HCT116 (cell line): ENCODE data around the gene HSPG2. TPM values are rescaled to one million over a fixed set of nuclear protein-coding genes. Genes with fewer than 3 reads are reported as not detected.
A peak's percentile ranks its signal among the peaks of the same experiment; 100 is the strongest.

ENCODE experiments used
- ATAC-seq: fragments of 200-7000 bp; cut with Tn5 transposase; 2 replicates; pipeline ENCODE4 v1.9.1; 2020; ENCODE audit warnings: mild to moderate bottlenecking, moderate library complexity
- BruUV-seq: library from RNA; stranded (reverse); fragments of 400-500 nt; replicated peaks from 2 replicates; lab custom pipeline; 2021; lab: Mats Ljungman, UMichigan
- CTCF ChIA-PET: fragments of 300-600 bp; sonication (Branson Sonifier 250); formaldehyde crosslinking; loops from one replicate; lab custom pipeline; 2021; ENCODE audit warnings: antibody characterized with exemption; lab: Charles Lee
- POLR2A ChIA-PET: fragments of 300-600, 350-600 bp; sonication (Branson Sonifier 250); formaldehyde crosslinking; loops from one replicate; lab custom pipeline; 2021; ENCODE audit warnings: antibody characterized with exemption; lab: Charles Lee
- RAD21 ChIA-PET, 2 experiments: fragments of 300-600 bp; sonication (Branson Sonifier 250); formaldehyde crosslinking; loops; one replicate each; lab custom pipeline; 2023; ENCODE audit warnings: low total read pairs in 2 of 2; ENCODE audit not compliant: uncharacterized antibody in 2 of 2, unreplicated experiment in 2 of 2, low non-redundant PET in 1 of 2; lab: Charles Lee
- DNase-seq: peaks from one replicate; pipeline ENCODE4 v3.0.0-alpha.2; 2010; ENCODE audit warnings: low read depth, low spot score
- H2AFZ ChIP-seq: fragments of 200-600 bp; shearing (Covaris generic), sonication (generic); 2 replicates; pipeline ENCODE4 v1.6.1; 2017; ENCODE audit warnings: low read depth, mixed run types, mixed read lengths, antibody characterized with exemption, low read length; ENCODE audit not compliant: poor library complexity, severe bottlenecking
- H3K27ac ChIP-seq: 2 replicates; pipeline ENCODE4 v1.5.1; 2012; ENCODE audit warnings: low read depth, low read length
- H3K27me3 ChIP-seq: fragments of 200-600 bp; sonication (generic); 2 replicates; pipeline ENCODE4 v1.6.1; 2016; ENCODE audit warnings: mixed run types, low read length, mixed read lengths; ENCODE audit not compliant: insufficient read depth
- H3K36me3 ChIP-seq, 2 experiments: fragments of 200-500 bp in 1 of 2; fragments of 200-600 bp in 1 of 2; sonication (Bioruptor generic) in 1 of 2; sonication (generic) in 1 of 2; 2 replicates each; pipeline versions ENCODE4 v1.5.1 to v1.6.1; 2014 to 2016; ENCODE audit warnings: low read length in 2 of 2, inconsistent platforms in 1 of 2, mixed read lengths in 1 of 2, mixed run types in 1 of 2; ENCODE audit not compliant: insufficient read depth in 2 of 2, control insufficient read depth in 1 of 2
- H3K4me1 ChIP-seq, 2 experiments: fragments of 200-600 bp in 1 of 2; sonication (generic) in 1 of 2; 2 replicates each; pipeline versions ENCODE4 v1.5.1 to v1.6.1; 2012 to 2017; ENCODE audit warnings: low read length in 2 of 2, inconsistent platforms in 1 of 2, mild to moderate bottlenecking in 1 of 2, mixed read lengths in 1 of 2, mixed run types in 1 of 2, moderate library complexity in 1 of 2; ENCODE audit not compliant: insufficient read depth in 2 of 2, control insufficient read depth in 1 of 2
- H3K4me2 ChIP-seq: fragments of 200-600 bp; sonication (generic); 2 replicates; pipeline ENCODE4 v1.6.1; 2017; ENCODE audit warnings: mixed run types, low read length, mixed read lengths
- H3K4me3 ChIP-seq, 2 experiments: fragments of 200-600 bp in 1 of 2; sonication (generic) in 1 of 2; replicated peaks in 1 of 2; 2 replicates each; pipeline ENCODE4 v1.5.1; 2011 to 2016; ENCODE audit warnings: low read length in 2 of 2, control low read depth in 1 of 2, low read depth in 1 of 2, mild to moderate bottlenecking in 1 of 2, mixed read lengths in 1 of 2, mixed run types in 1 of 2
- H3K79me2 ChIP-seq: fragments of 200-600 bp; sonication (generic); 2 replicates; pipeline ENCODE4 v1.6.1; 2017; ENCODE audit warnings: mild to moderate bottlenecking, mixed run types, low read length, moderate library complexity, mixed read lengths; ENCODE audit not compliant: insufficient read depth
- H3K9ac ChIP-seq: fragments of 200-600 bp; sonication (generic); 2 replicates; pipeline ENCODE4 v1.6.1; 2016; ENCODE audit warnings: low read length, mixed read lengths
- H3K9me2 ChIP-seq: fragments of 200-600 bp; sonication (generic), shearing (Covaris generic); 2 replicates; pipeline ENCODE4 v1.6.1; 2017; ENCODE audit warnings: mixed run types, mild to moderate bottlenecking, moderate library complexity; ENCODE audit not compliant: insufficient read depth
- H3K9me3 ChIP-seq, 2 experiments: fragments of 200-500 bp in 1 of 2; fragments of 200-600 bp in 1 of 2; sonication (Bioruptor generic) in 1 of 2; sonication (generic) in 1 of 2; 2 replicates each; pipeline ENCODE4 v1.6.1; 2014 to 2017; ENCODE audit warnings: low read length in 2 of 2, mixed read lengths in 2 of 2, inconsistent platforms in 1 of 2, low read depth in 1 of 2, mild to moderate bottlenecking in 1 of 2, mixed run types in 1 of 2, moderate library complexity in 1 of 2; ENCODE audit not compliant: control insufficient read depth in 1 of 2, insufficient read depth in 1 of 2
- H4K20me1 ChIP-seq: fragments of 200-600 bp; sonication (generic), shearing (Covaris generic); 2 replicates; pipeline ENCODE4 v1.6.1; 2017; ENCODE audit warnings: mixed run types, mild to moderate bottlenecking, moderate library complexity; ENCODE audit not compliant: insufficient read depth
- EGR1 ChIP-seq: IDR thresholded peaks from 2 replicates; pipeline ENCODE4 v1.6.1; 2012; ENCODE audit warnings: low read depth
- ELF1 ChIP-seq: IDR thresholded peaks from 2 replicates; pipeline ENCODE4 v1.6.1; 2012; ENCODE audit warnings: low read depth, borderline replicate concordance
- EZH2phosphoT487 ChIP-seq: fragments of 200-600 bp; IDR thresholded peaks from 2 replicates; pipeline ENCODE4 v1.6.1; 2018; ENCODE audit warnings: antibody characterized with exemption, borderline replicate concordance
- FOSL1 ChIP-seq: IDR thresholded peaks from 2 replicates; pipeline ENCODE4 v1.6.1; 2012; ENCODE audit warnings: low read depth
- MAX ChIP-seq: IDR thresholded peaks from 2 replicates; pipeline ENCODE4 v1.6.1; 2012
- POLR2A ChIP-seq: IDR thresholded peaks from 2 replicates; pipeline ENCODE4 v1.7.0; 2011; ENCODE audit warnings: borderline replicate concordance; ENCODE audit not compliant: insufficient read depth, insufficient read length; ENCODE audit errors: extremely low read depth
- SIN3A ChIP-seq: IDR thresholded peaks from 2 replicates; pipeline ENCODE4 v1.6.1; 2012; ENCODE audit warnings: low read depth
- TCF7L2 ChIP-seq: IDR thresholded peaks from 2 replicates; pipeline ENCODE4 v1.7.0; 2011; ENCODE audit warnings: borderline replicate concordance, inconsistent platforms; ENCODE audit not compliant: insufficient read depth, insufficient read length; ENCODE audit errors: extremely low read depth
- YY1 ChIP-seq: IDR thresholded peaks from 2 replicates; pipeline ENCODE4 v1.6.1; 2011; ENCODE audit warnings: low read length, low read depth, moderate library complexity, mild to moderate bottlenecking; ENCODE audit not compliant: insufficient replicate concordance; ENCODE audit errors: extremely low read depth
- intact Hi-C: fragments of 100-400 bp; cut with micrococcal nuclease; formaldehyde crosslinking; loops from 2 replicates; pipeline ENCODE4 v1.10.0; 2022
- total RNA-seq: library from RNA; stranded (reverse); gene quantifications from one replicate; pipeline ENCODE4 v1.2.1, GENCODE V29; 2021; ENCODE audit not compliant: unreplicated experiment
- TF ChIP-seq, protein P1 (sequence below), 3 experiments: fragments of 200-600 bp in 1 of 3; sonication (generic) in 1 of 3; IDR thresholded peaks in 2 of 3; conservative IDR thresholded peaks in 1 of 3; 2 replicates each; pipeline ENCODE4 v1.5.1; 2012 to 2017; ENCODE audit warnings: low read depth in 2 of 3, low read length in 2 of 3, antibody characterized with exemption in 1 of 3, borderline replicate concordance in 1 of 3, control low read depth in 1 of 3, mild to moderate bottlenecking in 1 of 3, mixed read lengths in 1 of 3, mixed run types in 1 of 3, moderate library complexity in 1 of 3; ENCODE audit not compliant: insufficient read depth in 1 of 3

Gene HSPG2
- total RNA-seq, 1 experiment from 2014 or later = 55.7 TPM

DNA sequence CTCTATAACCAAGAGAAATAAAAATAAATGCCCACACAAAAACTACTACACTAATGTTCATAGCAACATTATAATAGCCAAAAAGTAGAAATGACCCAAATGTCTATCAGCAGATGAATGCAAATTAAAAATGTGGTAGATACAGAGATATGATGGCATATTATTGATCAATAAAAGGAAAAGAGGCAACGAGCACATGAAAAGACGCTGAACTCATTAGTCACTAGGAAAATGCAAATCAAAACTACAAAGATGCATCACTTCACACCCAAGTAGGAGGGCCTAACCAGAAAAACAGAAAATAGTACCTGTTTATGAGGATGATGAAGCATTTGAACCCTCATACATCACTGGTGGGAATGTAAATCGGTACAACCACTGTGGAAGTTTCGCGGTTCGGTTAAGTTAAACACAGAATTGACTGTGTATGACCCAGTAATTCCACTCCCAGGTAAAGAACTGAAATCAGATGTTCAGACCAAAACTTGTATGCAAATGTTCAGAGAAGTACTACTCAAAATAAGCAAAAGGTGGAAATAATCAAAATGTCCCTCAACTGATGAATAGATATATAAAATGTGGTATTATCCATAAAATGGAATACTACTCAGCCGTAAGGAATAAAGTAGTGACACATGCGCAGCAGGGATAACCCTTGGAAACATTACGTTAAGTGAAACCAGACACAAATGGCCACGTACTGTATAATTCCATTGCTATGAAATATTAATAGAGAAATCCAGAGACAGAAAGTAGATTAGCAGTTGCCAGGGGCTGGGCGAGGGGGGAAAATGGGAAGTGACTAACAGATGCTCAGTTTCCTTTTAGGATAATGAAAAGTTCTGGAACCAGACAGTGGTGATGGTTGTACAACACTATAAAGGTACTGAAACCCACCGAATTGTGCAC, 157.2 kb downstream of the HSPG2 start:
- CTCF ChIA-PET = no interaction called here
- Histone ChIP-seq H4K20me1 (no peaks in the 10 kb centered on the region), H3K27ac (no peak overlapping the region), H3K4me1 (peaks cover 10 to 26% of the 10 kb centered on the region in 2 experiments; a peak in 3 of 4 replicates), H3K4me2 (peak overlapping the region; percentile 6; the same call in 1 of the 2 replicates), H3K79me2 (peaks cover 77% of the 10 kb centered on the region), H3K4me3 (no peak overlapping the region), H3K36me3 (no peaks in the 10 kb centered on the region)
- intact Hi-C loops = loop anchor here (5.0 kb wide), 1 partner anchor 157 kb away; the partner anchor contains the start of gene HSPG2
- no peak for ATAC-seq
- POLR2A ChIA-PET = no interaction called here
- TF ChIP-seq MAX = no peak
- TF ChIP-seq ELF1 = no peak
- TF ChIP-seq EGR1 = no peak
- TF ChIP-seq FOSL1 = no peak
- TF ChIP-seq POLR2A = no peak
- TF ChIP-seq, protein P1, sequence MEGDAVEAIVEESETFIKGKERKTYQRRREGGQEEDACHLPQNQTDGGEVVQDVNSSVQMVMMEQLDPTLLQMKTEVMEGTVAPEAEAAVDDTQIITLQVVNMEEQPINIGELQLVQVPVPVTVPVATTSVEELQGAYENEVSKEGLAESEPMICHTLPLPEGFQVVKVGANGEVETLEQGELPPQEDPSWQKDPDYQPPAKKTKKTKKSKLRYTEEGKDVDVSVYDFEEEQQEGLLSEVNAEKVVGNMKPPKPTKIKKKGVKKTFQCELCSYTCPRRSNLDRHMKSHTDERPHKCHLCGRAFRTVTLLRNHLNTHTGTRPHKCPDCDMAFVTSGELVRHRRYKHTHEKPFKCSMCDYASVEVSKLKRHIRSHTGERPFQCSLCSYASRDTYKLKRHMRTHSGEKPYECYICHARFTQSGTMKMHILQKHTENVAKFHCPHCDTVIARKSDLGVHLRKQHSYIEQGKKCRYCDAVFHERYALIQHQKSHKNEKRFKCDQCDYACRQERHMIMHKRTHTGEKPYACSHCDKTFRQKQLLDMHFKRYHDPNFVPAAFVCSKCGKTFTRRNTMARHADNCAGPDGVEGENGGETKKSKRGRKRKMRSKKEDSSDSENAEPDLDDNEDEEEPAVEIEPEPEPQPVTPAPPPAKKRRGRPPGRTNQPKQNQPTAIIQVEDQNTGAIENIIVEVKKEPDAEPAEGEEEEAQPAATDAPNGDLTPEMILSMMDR (IDR thresholded peaks at IDR 0.05 in 2 of 3, conservative IDR thresholded peaks at IDR 0.05 in 1 of 3; ENCODE audit: borderline replicate concordance in 1 of 3, insufficient read depth in 1 of 3, low read depth in 2 of 3, low read length in 2 of 3) = no peak
- TF ChIP-seq TCF7L2 = no peak
- no peak for TF ChIP-seq SIN3A
- no peak for TF ChIP-seq EZH2phosphoT487
- no peak for TF ChIP-seq YY1
- TF ChIP-seq, all 23 proteins: peak for 0
- Histone ChIP-seq H2AFZ (no peak overlapping the region), H3K9me2 (no peaks in the 10 kb centered on the region), H3K27me3 (no peaks in the 10 kb centered on the region), H3K9ac (no peak overlapping the region), H3K9me3 (no peaks in the 10 kb centered on the region)
- TSS peak; percentile 6 for BruUV-seq
- DNase-seq = no peak
- RAD21 ChIA-PET = no interaction called here
